OCI-LY3 (cell line): ENCODE data around the gene CCDC8.

ENCODE experiments used
- H2AFZ ChIP-seq: fragments of 200-600, 300-600 bp; shearing (Covaris generic); 2 replicates; pipeline ENCODE4 v1.6.0; 2014; ENCODE audit warnings: antibody characterized with exemption, low read depth, low read length
- H3K27ac ChIP-seq: fragments of 200-600, 300-600 bp; sonication (generic); 2 replicates; pipeline ENCODE4 v1.5.1; 2014; ENCODE audit warnings: mild to moderate bottlenecking, low read length, moderate library complexity, mixed read lengths
- H3K27me3 ChIP-seq: fragments of 200-600, 300-600 bp; sonication (generic); 2 replicates; pipeline ENCODE4 v1.6.1; 2014; ENCODE audit warnings: low read depth, low read length, mixed read lengths
- H3K36me3 ChIP-seq: fragments of 200-600, 300-600 bp; sonication (generic); replicated peaks from 2 replicates; pipeline ENCODE3; 2014; ENCODE audit warnings: low read depth, low read length, mixed read lengths
- H3K4me1 ChIP-seq: fragments of 300-600, 200-600 bp; sonication (generic); 2 replicates; pipeline ENCODE4 v1.6.1; 2014; ENCODE audit warnings: low read length, mixed read lengths
- H3K4me2 ChIP-seq: fragments of 200-600, 300-600 bp; sonication (generic); 2 replicates; pipeline ENCODE4 v1.6.1; 2014; ENCODE audit warnings: low read length, mixed read lengths
- H3K4me3 ChIP-seq: fragments of 300-600, 200-600 bp; sonication (generic); 2 replicates; pipeline ENCODE4 v1.5.1; 2014; ENCODE audit warnings: antibody characterized with exemption, mild to moderate bottlenecking, low read length, moderate library complexity
- H3K79me2 ChIP-seq: fragments of 300-600, 200-600 bp; shearing (Covaris generic); 2 replicates; pipeline ENCODE4 v1.6.1; 2014; ENCODE audit warnings: mild to moderate bottlenecking, low read length, mixed read lengths
- H3K9ac ChIP-seq: fragments of 300-600, 200-600 bp; shearing (Covaris generic); 2 replicates; pipeline ENCODE4 v1.6.0; 2014; ENCODE audit warnings: mild to moderate bottlenecking, low read length, moderate library complexity
- H3K9me3 ChIP-seq: fragments of 200-600, 300-600 bp; shearing (Covaris generic); 2 replicates; pipeline ENCODE4 v1.6.1; 2014; ENCODE audit warnings: low read length, mixed read lengths; ENCODE audit not compliant: insufficient read depth
- H4K20me1 ChIP-seq: fragments of 200-600, 300-600 bp; sonication (generic); 2 replicates; pipeline ENCODE4 v1.6.1; 2016; ENCODE audit warnings: low read length, mixed read lengths; ENCODE audit not compliant: insufficient read depth
- CTCF ChIP-seq: fragments of 200-600, 300-600 bp; sonication (generic); IDR thresholded peaks from 2 replicates; pipeline ENCODE4 v1.5.1; 2014; ENCODE audit warnings: antibody characterized with exemption, low read length, low read depth
- EZH2phosphoT487 ChIP-seq: fragments of 200-600 bp; shearing (Covaris generic); IDR thresholded peaks from 2 replicates; pipeline ENCODE4 v1.6.1; 2018; ENCODE audit warnings: antibody characterized with exemption, mixed run types, low read depth

The CCDC8 gene

GRCh38 chr19:46372901-46373490, 40.4 kb downstream of the CCDC8 start:
- Histone ChIP-seq H3K4me2 (no peak overlapping the region), H3K4me3 (no peak overlapping the region), H3K79me2 (peaks cover 64% of the 10 kb centered on the region), H3K4me1 (no peaks in the 10 kb centered on the region), H3K9ac (no peak overlapping the region), H3K27ac (no peak overlapping the region), H3K9me3 (no peaks in the 10 kb centered on the region), H4K20me1 (peaks cover 34% of the 10 kb centered on the region), H2AFZ (no peak overlapping the region), H3K36me3 (peaks cover 55% of the 10 kb centered on the region), H3K27me3 (no peaks in the 10 kb centered on the region)
- TF ChIP-seq EZH2phosphoT487 (no peak), CTCF (peak; percentile 15; the same call in 1 of the 2 replicates)

- Histone ChIP-seq H3K4me1 (no peaks in the 10 kb centered on the region), H3K79me2 (peaks cover 76% of the 10 kb centered on the region), H2AFZ (no peak overlapping the region), H4K20me1 (peaks cover 39% of the 10 kb centered on the region), H3K4me2 (no peak overlapping the region), H3K27ac (no peak overlapping the region), H3K36me3 (peaks cover 51% of the 10 kb centered on the region), H3K9ac (no peak overlapping the region), H3K9me3 (no peaks in the 10 kb centered on the region), H3K27me3 (no peaks in the 10 kb centered on the region), H3K4me3 (no peak overlapping the region)
- TF ChIP-seq EZH2phosphoT487 (no peak), CTCF (no peak; the same call in 1 of the 2 replicates)
These were observed 41.9 kb downstream of the CCDC8 start for GRCh38 chr19:46371371-46371901.

- H3K9me3 ChIP-seq: no peaks in the 10 kb centered on the region
- H2AFZ ChIP-seq: no peak overlapping the region
- no peaks in the 10 kb centered on the region for H3K27me3 ChIP-seq
- peaks cover 41% of the 10 kb centered on the region for H4K20me1 ChIP-seq
- H3K9ac ChIP-seq: no peak overlapping the region
- no peak overlapping the region for H3K27ac ChIP-seq
- TF ChIP-seq EZH2phosphoT487 (no peak), CTCF (no peak)
- peaks cover 48% of the 10 kb centered on the region for H3K36me3 ChIP-seq
- no peaks in the 10 kb centered on the region for H3K4me1 ChIP-seq
- H3K4me3 ChIP-seq: no peak overlapping the region
- H3K4me2 ChIP-seq: no peak overlapping the region
- peaks cover 91% of the 10 kb centered on the region for H3K79me2 ChIP-seq
These were observed 43.5 kb downstream of the CCDC8 start for GRCh38 chr19:46369817-46370216.

GRCh38 chr19:46368116-46368515, 45.2 kb downstream of the CCDC8 start:
- H3K79me2 ChIP-seq: peaks cover 90% of the 10 kb centered on the region
- no peaks in the 10 kb centered on the region for H3K27me3 ChIP-seq
- H3K4me1 ChIP-seq: no peaks in the 10 kb centered on the region
- no peak overlapping the region for H2AFZ ChIP-seq
- no peak for TF ChIP-seq EZH2phosphoT487
- TF ChIP-seq CTCF: no peak
- no peak overlapping the region for H3K9ac ChIP-seq
- H3K4me2 ChIP-seq: no peak overlapping the region
- H3K27ac ChIP-seq: no peak overlapping the region
- peaks cover 56% of the 10 kb centered on the region for H3K36me3 ChIP-seq
- peaks cover 29% of the 10 kb centered on the region for H4K20me1 ChIP-seq
- no peaks in the 10 kb centered on the region for H3K9me3 ChIP-seq
- no peak overlapping the region for H3K4me3 ChIP-seq
